MM.1S (cell line): ENCODE measurements around the gene PPIG.
"Not testable (repeated sequence)": the region's sequence is repeated elsewhere in the genome, so short reads cannot be mapped to it uniquely, and the experiment has no call there.

Source experiments
- DNase-seq: peaks from one replicate; pipeline ENCODE4 v3.0.0-alpha.2; 2015
- H2AFZ ChIP-seq: fragments of 300-600 bp; sonication (generic); 2 replicates; pipeline ENCODE4 v1.6.0; 2016; ENCODE audit warnings: antibody characterized with exemption, low read length
- H3F3A ChIP-seq: fragments of 300-600 bp; sonication (generic); 2 replicates; pipeline ENCODE4 v1.6.1; 2016; ENCODE audit warnings: mild to moderate bottlenecking, antibody characterized with exemption, low read length, moderate library complexity, mixed read lengths; ENCODE audit not compliant: insufficient read depth
- H3K27ac ChIP-seq: fragments of 300-600 bp; sonication (generic); 2 replicates; pipeline ENCODE4 v1.5.1; 2016; ENCODE audit warnings: mild to moderate bottlenecking, low read length
- H3K27me3 ChIP-seq: fragments of 300-600 bp; sonication (generic); replicated peaks from 2 replicates; pipeline ENCODE4 v1.6.0; 2016; ENCODE audit warnings: low read length; ENCODE audit not compliant: insufficient read depth
- H3K36me3 ChIP-seq: fragments of 300-600 bp; sonication (generic); replicated peaks from 2 replicates; pipeline ENCODE4 v1.6.1; 2016; ENCODE audit warnings: mild to moderate bottlenecking, low read length, mixed read lengths; ENCODE audit not compliant: insufficient read depth
- H3K4me1 ChIP-seq: fragments of 300-600 bp; sonication (generic); 2 replicates; pipeline ENCODE4 v1.6.1; 2016; ENCODE audit warnings: low read length, mixed read lengths
- H3K4me2 ChIP-seq: fragments of 300-600 bp; sonication (generic); 2 replicates; pipeline ENCODE4 v1.6.0; 2016; ENCODE audit warnings: low read depth, low read length
- H3K4me3 ChIP-seq: fragments of 300-600 bp; sonication (generic); 2 replicates; pipeline ENCODE4 v1.5.1; 2016; ENCODE audit warnings: low read length, mixed read lengths
- H3K79me2 ChIP-seq: fragments of 300-600 bp; sonication (generic); 2 replicates; pipeline ENCODE4 v1.6.1; 2016; ENCODE audit warnings: mixed run types, low read length, mixed read lengths
- H3K9ac ChIP-seq: fragments of 300-600 bp; sonication (generic); 2 replicates; pipeline ENCODE4 v1.6.1; 2016; ENCODE audit warnings: low read length, mixed read lengths
- H3K9me2 ChIP-seq: fragments of 300-600 bp; sonication (generic); replicated peaks from 2 replicates; pipeline ENCODE4 v1.6.1; 2016; ENCODE audit warnings: mild to moderate bottlenecking, low read length, mixed read lengths; ENCODE audit not compliant: insufficient read depth
- H3K9me3 ChIP-seq: fragments of 300-600 bp; sonication (generic); replicated peaks from 2 replicates; pipeline ENCODE4 v1.6.1; 2016; ENCODE audit warnings: mild to moderate bottlenecking, low read length, mixed read lengths; ENCODE audit not compliant: insufficient read depth
- H4K20me1 ChIP-seq: fragments of 300-600 bp; sonication (generic); 2 replicates; pipeline ENCODE4 v1.6.1; 2016; ENCODE audit warnings: mild to moderate bottlenecking, low read length, moderate library complexity, mixed read lengths; ENCODE audit not compliant: insufficient read depth
- CTCF ChIP-seq: fragments of 300-600 bp; sonication (generic); IDR thresholded peaks from 2 replicates; pipeline ENCODE4 v1.5.1; 2016; ENCODE audit warnings: antibody characterized with exemption, low read length, mixed read lengths
- EZH2 ChIP-seq: fragments of 300-600 bp; sonication (generic); optimal IDR thresholded peaks from 2 replicates; pipeline ENCODE3; 2017; ENCODE audit warnings: low read depth, mild to moderate bottlenecking, antibody characterized with exemption, low read length, mixed read lengths
- EZH2phosphoT487 ChIP-seq: fragments of 300-600 bp; sonication (generic); IDR thresholded peaks from 2 replicates; pipeline ENCODE4 v1.6.1; 2018; ENCODE audit warnings: antibody characterized with exemption, low read length

Gene PPIG

GRCh38 chr2:169546756-169547155 is 37.4 kb upstream of the PPIG start:
- H3K4me3 ChIP-seq, result no peak overlapping the region
- H3K27ac ChIP-seq, result no peak overlapping the region
- no peaks in the 10 kb centered on the region for H3K27me3 ChIP-seq
- H3F3A ChIP-seq, result no peaks in the 10 kb centered on the region
- no peaks in the 10 kb centered on the region for H4K20me1 ChIP-seq
- 0 out of 2 replicates have a peak, but pooled peaks cover 2% of the 10 kb centered on the region for H3K36me3 ChIP-seq
- no peak for DNase-seq
- no peaks in the 10 kb centered on the region for H3K9me2 ChIP-seq
- no peak overlapping the region for H2AFZ ChIP-seq
- no peak overlapping the region for H3K9ac ChIP-seq
- H3K4me1 ChIP-seq, result no peaks in the 10 kb centered on the region
- H3K9me3 ChIP-seq, result no peaks in the 10 kb centered on the region
- no peaks in the 10 kb centered on the region for H3K79me2 ChIP-seq
- TF ChIP-seq EZH2 (no peak), CTCF (no peak), EZH2phosphoT487 (no peak)
- H3K4me2 ChIP-seq, result no peak overlapping the region

- TF ChIP-seq CTCF (no peak), EZH2phosphoT487 (no peak), EZH2 (no peak)
- Histone ChIP-seq H3K36me3 (peaks cover 10% of the 10 kb centered on the region; the same call in 1 of the 2 replicates), H3K9me2 (no peaks in the 10 kb centered on the region), H3K27me3 (no peaks in the 10 kb centered on the region), H2AFZ (no peak overlapping the region), H4K20me1 (no peaks in the 10 kb centered on the region), H3K4me2 (no peak overlapping the region), H3K4me3 (no peak overlapping the region), H3K9ac (no peak overlapping the region), H3K27ac (no peak overlapping the region), H3K79me2 (peaks cover 4% of the 10 kb centered on the region; the same call in 1 of the 2 replicates), H3F3A (peaks cover 4% of the 10 kb centered on the region; the same call in 1 of the 2 replicates), H3K9me3 (no peaks in the 10 kb centered on the region), H3K4me1 (no peaks in the 10 kb centered on the region)
- no peak for DNase-seq
Observed at GRCh38 chr2:169561364-169561763, 22.8 kb upstream of the PPIG start.

GRCh38 chr2:169562084-169562483 is 22.1 kb upstream of the PPIG start:
- H3K36me3 ChIP-seq, H3K4me2 ChIP-seq, H3K4me1 ChIP-seq, H3K9me2 ChIP-seq, H3K9me3 ChIP-seq, H3K4me3 ChIP-seq, H3K27me3 ChIP-seq, DNase-seq, H2AFZ ChIP-seq, H4K20me1 ChIP-seq, H3K79me2 ChIP-seq, H3F3A ChIP-seq, H3K9ac ChIP-seq, H3K27ac ChIP-seq: not testable (repeated sequence)

- Histone ChIP-seq H3K27ac (no peak overlapping the region), H3K79me2 (peaks cover 8% of the 10 kb centered on the region; the same call in 1 of the 2 replicates), H3K4me2 (no peak overlapping the region), H3K36me3 (peaks cover 10% of the 10 kb centered on the region; the same call in 1 of the 2 replicates), H3K4me3 (no peak overlapping the region), H3K9ac (no peak overlapping the region), H3K27me3 (no peaks in the 10 kb centered on the region), H3K9me2 (no peaks in the 10 kb centered on the region), H3K9me3 (no peaks in the 10 kb centered on the region), H2AFZ (no peak overlapping the region), H3F3A (peaks cover 4% of the 10 kb centered on the region; the same call in 1 of the 2 replicates), H4K20me1 (no peaks in the 10 kb centered on the region), H3K4me1 (no peaks in the 10 kb centered on the region)
- no peak for DNase-seq
- TF ChIP-seq EZH2 (no peak), CTCF (no peak), EZH2phosphoT487 (no peak)
Observed at GRCh38 chr2:169562519-169562918, 21.6 kb upstream of the PPIG start.
